Osteoblast (primary cell): ENCODE data around the gene PKDCC. TPM values are rescaled to one million over a fixed set of nuclear protein-coding genes. Genes with fewer than 3 reads are reported as not detected.

Experiments used
- DNase-seq: peaks from one replicate; pipeline ENCODE4 v3.0.0; 2011; ENCODE audit warnings: low spot score, mixed read lengths; ENCODE audit not compliant: insufficient read length; ENCODE audit errors: missing footprints
- H2AFZ ChIP-seq: 2 replicates; pipeline ENCODE4 v1.6.0; 2011; ENCODE audit warnings: mild to moderate bottlenecking, low read length
- H3K27ac ChIP-seq: 2 replicates; pipeline ENCODE4 v1.5.1; 2011; ENCODE audit warnings: mild to moderate bottlenecking, low read depth, low read length, moderate library complexity
- H3K27me3 ChIP-seq: 2 replicates; pipeline ENCODE4 v1.6.0; 2012; ENCODE audit warnings: mild to moderate bottlenecking, control low read depth, inconsistent platforms, low read length, moderate library complexity; ENCODE audit not compliant: insufficient read depth
- H3K36me3 ChIP-seq: 2 replicates; pipeline ENCODE4 v1.5.1; 2011; ENCODE audit warnings: mild to moderate bottlenecking, low read length, control low read depth, moderate library complexity; ENCODE audit not compliant: insufficient read depth
- H3K4me1 ChIP-seq: 2 replicates; pipeline ENCODE4 v1.5.1; 2011; ENCODE audit warnings: mild to moderate bottlenecking, low read length, control low read depth, moderate library complexity; ENCODE audit not compliant: insufficient read depth
- H3K4me2 ChIP-seq: 2 replicates; pipeline ENCODE4 v1.6.0; 2011; ENCODE audit warnings: mild to moderate bottlenecking, low read length; ENCODE audit not compliant: insufficient read depth
- H3K4me3 ChIP-seq: fragments of 200-600 bp; sonication (generic); 3 replicates; pipeline ENCODE4 v1.5.1; 2012; ENCODE audit warnings: mild to moderate bottlenecking, low read length, inconsistent platforms; ENCODE audit not compliant: insufficient read depth
- H3K79me2 ChIP-seq: 2 replicates; pipeline ENCODE4 v1.6.0; 2012; ENCODE audit warnings: mild to moderate bottlenecking, low read length, control low read depth, inconsistent platforms; ENCODE audit not compliant: insufficient read depth
- H3K9me3 ChIP-seq: 2 replicates; pipeline ENCODE4 v1.5.1; 2011; ENCODE audit warnings: low read depth, low read length, control low read depth
- H4K20me1 ChIP-seq: 2 replicates; pipeline ENCODE4 v1.6.0; 2012; ENCODE audit warnings: mild to moderate bottlenecking, low read length, control low read depth; ENCODE audit not compliant: insufficient read depth
- CTCF ChIP-seq: IDR thresholded peaks from 2 replicates; pipeline ENCODE4 v1.5.1; 2011; ENCODE audit warnings: mild to moderate bottlenecking, low read depth, low read length, moderate library complexity; ENCODE audit errors: extremely low read depth
- total RNA-seq: library from RNA; depleted of rRNA; stranded (reverse); fragments of >200 nt; gene quantifications from 2 replicates; pipeline ENCODE4 v1.2.3, GENCODE V29; 2012

PKDCC gene
- total RNA-seq, 1 donor, result 4.0 TPM

- DNase-seq, result no peak
- Histone ChIP-seq H3K79me2 (no peaks in the 10 kb centered on the region), H4K20me1 (no peaks in the 10 kb centered on the region), H3K27me3 (peaks cover 4% of the 10 kb centered on the region), H3K27ac (no peak overlapping the region), H3K4me1 (peaks cover 13% of the 10 kb centered on the region), H3K36me3 (no peaks in the 10 kb centered on the region), H2AFZ (no peak overlapping the region), H3K4me2 (no peak overlapping the region), H3K9me3 (no peaks in the 10 kb centered on the region), H3K4me3 (no peak overlapping the region)
- TF ChIP-seq CTCF, result no peak
Measured at GRCh38 chr2:42028571-42029148, 19.2 kb upstream of the PKDCC start.

- Histone ChIP-seq H3K4me3 (no peak overlapping the region), H3K4me2 (no peak overlapping the region), H3K27me3 (peaks cover 4% of the 10 kb centered on the region), H3K4me1 (peaks cover 13% of the 10 kb centered on the region), H3K36me3 (no peaks in the 10 kb centered on the region), H3K27ac (no peak overlapping the region), H3K9me3 (no peaks in the 10 kb centered on the region), H4K20me1 (no peaks in the 10 kb centered on the region), H2AFZ (no peak overlapping the region), H3K79me2 (no peaks in the 10 kb centered on the region)
- DNase-seq, result no peak
- TF ChIP-seq CTCF, result no peak
Measured at GRCh38 chr2:42029171-42029570, 18.6 kb upstream of the PKDCC start.

- Histone ChIP-seq H2AFZ (no peak overlapping the region), H3K4me1 (peaks cover 11% of the 10 kb centered on the region), H3K4me3 (no peak overlapping the region), H3K79me2 (no peaks in the 10 kb centered on the region), H3K36me3 (no peaks in the 10 kb centered on the region), H3K4me2 (no peak overlapping the region), H4K20me1 (no peaks in the 10 kb centered on the region), H3K27me3 (peaks cover 4% of the 10 kb centered on the region), H3K9me3 (no peaks in the 10 kb centered on the region), H3K27ac (no peak overlapping the region)
- no peak for DNase-seq
- TF ChIP-seq CTCF, result no peak
Measured at GRCh38 chr2:42029639-42030199, 18.1 kb upstream of the PKDCC start.

GRCh38 chr2:42030200-42030759 is 17.5 kb upstream of the PKDCC start:
- H3K4me3 ChIP-seq, result no peak overlapping the region
- no peaks in the 10 kb centered on the region for H3K79me2 ChIP-seq
- H3K27ac ChIP-seq, result no peak overlapping the region
- peaks cover 4% of the 10 kb centered on the region for H3K27me3 ChIP-seq
- H3K4me1 ChIP-seq, result peaks cover 5% of the 10 kb centered on the region
- H3K9me3 ChIP-seq, result no peaks in the 10 kb centered on the region
- no peaks in the 10 kb centered on the region for H3K36me3 ChIP-seq
- no peak for TF ChIP-seq CTCF
- H2AFZ ChIP-seq, result no peak overlapping the region
- no peak for DNase-seq
- no peaks in the 10 kb centered on the region for H4K20me1 ChIP-seq
- H3K4me2 ChIP-seq, result no peak overlapping the region
